Measurements from ENCODE around the gene UNC5A. TPM values are rescaled to one million over a fixed set of nuclear protein-coding genes. Genes with fewer than 3 reads are reported as not detected.

Gene UNC5A
- total RNA-seq (under 1 TPM; 0.09 to 0.49 (median 0.22) TPM), polyA plus RNA-seq (1 to 10 TPM; 2.3 to 3.6 TPM)

DNA sequence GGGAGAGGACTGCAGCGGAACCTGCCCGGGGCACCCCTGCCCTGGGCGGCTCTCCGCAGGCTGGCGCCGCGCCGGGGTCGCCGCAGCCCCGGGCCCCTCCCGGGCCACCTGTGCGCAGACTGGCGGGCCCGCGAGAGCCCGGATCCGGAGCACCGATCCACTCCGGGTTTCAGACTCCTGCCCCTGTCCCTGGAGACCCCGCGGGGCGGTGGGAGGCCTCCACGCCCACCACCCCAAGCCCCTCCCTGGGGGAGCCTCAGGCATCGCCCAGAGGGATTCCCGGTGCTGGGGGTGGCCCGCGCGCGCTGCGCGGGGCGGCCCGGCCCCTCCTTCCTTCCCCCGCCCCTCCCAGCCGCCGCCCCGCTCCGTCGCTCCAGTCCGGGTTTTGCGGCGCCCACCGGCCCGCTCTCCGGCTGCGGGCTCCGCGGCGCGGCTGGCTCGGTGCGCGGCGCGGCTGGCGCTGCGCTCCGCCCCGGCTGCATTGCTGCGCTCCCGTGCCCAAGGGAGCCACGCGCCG lies at the start of gene UNC5A:
Gene UNC5A, plus strand, starts transcription at position 479 of the 517 bp plus-strand sequence. CDS start 192 bp downstream, outside the sequence.
- Histone ChIP-seq H3K4me1 (peaks cover 0 to 7% (median 3%) of the 10 kb centered on the region in 3 donors), H3K27ac (no peak within 1 kb of the TSS), H3K27me3 (peaks cover 0 to 20% (median 5%) of the 10 kb centered on the region in 4 donors), H3K9me3 (no peaks in the 10 kb centered on the region), H3K4me3 (peak within 1 kb of the TSS in 3 of 4 donors; percentile 10 to 49 (median 30)), H3K36me3 (no peaks in the 10 kb centered on the region)
- DNase-seq (peak in 2 of 6 donors; percentile 23 to 72), ATAC-seq (peak; percentile 71 to 83 (median 78)), FAIRE-seq (no peak)
- TF ChIP-seq, protein P1, sequence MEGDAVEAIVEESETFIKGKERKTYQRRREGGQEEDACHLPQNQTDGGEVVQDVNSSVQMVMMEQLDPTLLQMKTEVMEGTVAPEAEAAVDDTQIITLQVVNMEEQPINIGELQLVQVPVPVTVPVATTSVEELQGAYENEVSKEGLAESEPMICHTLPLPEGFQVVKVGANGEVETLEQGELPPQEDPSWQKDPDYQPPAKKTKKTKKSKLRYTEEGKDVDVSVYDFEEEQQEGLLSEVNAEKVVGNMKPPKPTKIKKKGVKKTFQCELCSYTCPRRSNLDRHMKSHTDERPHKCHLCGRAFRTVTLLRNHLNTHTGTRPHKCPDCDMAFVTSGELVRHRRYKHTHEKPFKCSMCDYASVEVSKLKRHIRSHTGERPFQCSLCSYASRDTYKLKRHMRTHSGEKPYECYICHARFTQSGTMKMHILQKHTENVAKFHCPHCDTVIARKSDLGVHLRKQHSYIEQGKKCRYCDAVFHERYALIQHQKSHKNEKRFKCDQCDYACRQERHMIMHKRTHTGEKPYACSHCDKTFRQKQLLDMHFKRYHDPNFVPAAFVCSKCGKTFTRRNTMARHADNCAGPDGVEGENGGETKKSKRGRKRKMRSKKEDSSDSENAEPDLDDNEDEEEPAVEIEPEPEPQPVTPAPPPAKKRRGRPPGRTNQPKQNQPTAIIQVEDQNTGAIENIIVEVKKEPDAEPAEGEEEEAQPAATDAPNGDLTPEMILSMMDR (IDR thresholded peaks at IDR 0.05): no peak
- intact Hi-C loops (cut with DNase I): no loop called here
- WGBS, 2 donors: 0 to 1% methylated on average over 21 to 65 of the region's 65 CpGs

DNA sequence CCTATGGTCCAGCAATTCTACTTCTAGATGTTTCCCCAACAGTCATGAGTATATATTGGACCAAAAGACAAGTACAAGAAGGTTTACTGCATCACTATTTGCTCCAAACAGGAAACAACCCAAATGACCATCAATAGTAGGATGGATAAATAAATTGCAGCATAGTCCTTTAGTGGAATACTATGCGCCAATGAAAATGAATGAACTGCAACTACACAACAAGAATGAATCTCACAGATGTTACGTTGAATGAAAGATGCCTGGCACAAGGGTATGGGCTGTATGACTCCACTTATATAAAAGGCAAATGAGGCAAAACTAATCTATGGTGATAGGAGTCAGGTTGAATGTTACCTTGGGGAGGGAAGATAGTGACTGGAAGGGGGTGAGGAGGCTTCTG lies 48.6 kb upstream of the UNC5A start:
- H3K27me3 ChIP-seq: peaks cover 0 to 5% (median 0%) of the 10 kb centered on the region in 4 donors
- FAIRE-seq (no peak), ATAC-seq (no peak), DNase-seq (no peak)
- no peaks in the 10 kb centered on the region for H3K9me3 ChIP-seq
- H3K36me3 ChIP-seq: no peaks in the 10 kb centered on the region
- intact Hi-C loops (cut with DNase I): no loop called here
- 60 to 73% methylated on average over 2 of the region's 2 CpGs for WGBS, 2 donors
- H3K4me3 ChIP-seq: no peak overlapping the region
- no peaks in the 10 kb centered on the region for H3K4me1 ChIP-seq
- TF ChIP-seq, protein P1 (IDR thresholded peaks at IDR 0.05): no peak
- no peak overlapping the region for H3K27ac ChIP-seq

DNA sequence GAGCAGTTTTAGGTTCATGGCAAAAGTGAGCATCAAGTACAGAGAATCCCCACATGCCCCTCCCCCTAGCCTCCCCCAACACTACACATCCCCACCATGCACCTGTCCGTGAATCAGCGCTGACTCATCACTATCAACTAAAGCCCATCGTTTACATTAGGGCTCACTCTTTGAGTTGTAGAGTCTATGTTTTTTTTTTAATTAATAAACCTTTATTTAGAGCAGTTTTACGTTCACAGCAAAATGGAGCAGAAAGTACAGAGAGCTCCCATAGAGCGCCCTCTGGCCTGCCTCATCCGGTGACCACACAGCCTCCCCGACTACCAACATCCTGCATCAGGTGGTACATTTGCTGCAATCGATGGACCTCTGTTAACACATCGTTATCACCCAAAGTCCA lies 47.9 kb upstream of the UNC5A start:
- H3K36me3 ChIP-seq: no peaks in the 10 kb centered on the region
- no peak for ATAC-seq
- H3K27ac ChIP-seq: no peak overlapping the region
- intact Hi-C loops (cut with DNase I): no loop called here
- no peak for FAIRE-seq
- H3K27me3 ChIP-seq: peaks cover 0 to 5% (median 0%) of the 10 kb centered on the region in 4 donors
- 40 to 52% methylated on average over 9 of the region's 9 CpGs for WGBS, 2 donors
- TF ChIP-seq, protein P1 (IDR thresholded peaks at IDR 0.05): no peak
- H3K9me3 ChIP-seq: no peaks in the 10 kb centered on the region
- H3K4me3 ChIP-seq: no peak overlapping the region
- H3K4me1 ChIP-seq: no peaks in the 10 kb centered on the region
- DNase-seq: no peak

DNA sequence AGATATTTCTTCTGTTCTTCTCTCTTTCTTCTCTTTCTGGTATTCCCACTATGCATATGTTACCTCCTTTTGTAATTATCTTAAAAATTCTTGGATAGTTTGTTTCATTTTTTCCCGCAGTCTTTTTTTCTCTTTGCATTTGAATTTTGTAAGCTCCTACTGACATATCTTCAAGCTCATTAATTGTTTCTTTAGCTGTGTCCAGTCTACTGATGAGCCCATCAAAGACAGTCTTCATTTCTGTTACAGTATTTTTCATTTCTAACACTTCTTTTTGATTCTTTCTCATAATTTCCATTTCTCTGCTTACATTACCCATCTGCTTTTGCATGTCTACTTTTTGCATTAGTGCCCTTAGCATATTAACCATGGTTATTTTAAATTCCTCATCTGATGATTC lies 44.7 kb upstream of the UNC5A start:
- ATAC-seq (no peak), DNase-seq (no peak), FAIRE-seq (no peak)
- Histone ChIP-seq H3K36me3 (no peaks in the 10 kb centered on the region), H3K27me3 (no peaks in the 10 kb centered on the region), H3K27ac (no peak overlapping the region), H3K4me1 (no peaks in the 10 kb centered on the region), H3K9me3 (no peaks in the 10 kb centered on the region), H3K4me3 (no peak overlapping the region)
- WGBS, 2 donors: 86 to 90% methylated on average over 1 of the region's 1 CpG
- TF ChIP-seq, protein P1 (IDR thresholded peaks at IDR 0.05): no peak
- intact Hi-C loops (cut with DNase I): no loop called here

DNA sequence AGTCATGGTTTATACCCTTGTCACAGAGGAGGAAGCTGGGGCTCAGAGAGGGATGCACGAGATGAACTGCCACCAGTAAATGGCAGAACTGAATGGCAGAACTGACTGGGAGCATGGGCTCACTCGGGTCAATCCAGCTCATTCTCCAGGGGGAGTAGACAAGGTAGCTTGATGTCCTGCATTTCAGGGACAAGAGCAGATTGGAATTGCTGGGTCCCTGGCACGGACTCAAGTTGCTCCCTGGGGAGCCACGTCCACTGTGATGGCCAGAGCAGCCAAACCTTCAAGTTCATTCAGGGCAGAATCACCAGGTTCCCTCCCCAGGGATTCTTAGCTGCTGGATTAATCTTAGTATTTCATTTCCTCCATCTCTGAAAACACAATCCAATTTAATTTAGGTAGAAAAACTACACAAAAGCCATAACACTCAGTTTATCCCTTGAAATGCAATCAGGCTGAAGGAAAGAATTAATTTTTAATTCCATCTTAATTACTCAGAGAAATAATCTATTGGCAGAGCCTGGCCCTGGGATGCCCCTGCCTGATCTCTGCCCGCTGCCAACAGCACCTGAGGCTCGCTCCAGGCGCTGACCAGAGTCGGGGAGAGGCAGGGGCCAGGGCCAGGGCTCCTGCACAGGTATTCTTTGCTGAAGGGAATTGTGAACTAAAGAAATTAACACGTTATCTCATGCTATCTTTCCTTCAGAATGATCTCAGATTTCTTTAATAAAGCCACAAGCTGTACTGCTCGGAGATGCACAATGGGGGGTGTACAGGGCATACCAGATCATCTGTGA lies 42.0 kb upstream of the UNC5A start:
- DNase-seq (no peak), ATAC-seq (no peak), FAIRE-seq (no peak)
- WGBS, 2 donors: 50 to 61% methylated on average over 10 of the region's 10 CpGs
- TF ChIP-seq, protein P1 (IDR thresholded peaks at IDR 0.05): no peak
- no peaks in the 10 kb centered on the region for H3K4me1 ChIP-seq
- intact Hi-C loops (cut with DNase I): no loop called here
- H3K27me3 ChIP-seq: no peaks in the 10 kb centered on the region
- no peak overlapping the region for H3K4me3 ChIP-seq
- no peak overlapping the region for H3K27ac ChIP-seq
- H3K9me3 ChIP-seq: no peaks in the 10 kb centered on the region
- H3K36me3 ChIP-seq: no peaks in the 10 kb centered on the region

All from pancreas (tissue), 10 donors.